GM12892 (cell line): Measurements from ENCODE around the gene ANKRD6.

Source experiments
- POLR2A ChIP-seq: IDR thresholded peaks from 2 replicates; pipeline ENCODE4 v1.6.1; 2011; ENCODE audit warnings: low read depth, low read length, control low read depth
- POLR2AphosphoS5 ChIP-seq: IDR thresholded peaks from 2 replicates; pipeline ENCODE4 v1.6.1; 2011; ENCODE audit warnings: low read depth, low read length, control low read depth
- TAF1 ChIP-seq: IDR thresholded peaks from 2 replicates; pipeline ENCODE4 v1.6.1; 2011; ENCODE audit warnings: low read depth, mild to moderate bottlenecking, control low read depth, low read length, borderline replicate concordance

GRCh38 chr6:89411145-89412070 lies 21.5 kb upstream of the ANKRD6 start:
- TF ChIP-seq POLR2AphosphoS5: no peak
- no peak for TF ChIP-seq TAF1
- TF ChIP-seq POLR2A: no peak
